DLD1 (cell line): Measurements from ENCODE around the gene RYR2.
"Not testable (repeated sequence)": the region's sequence is repeated elsewhere in the genome, so short reads cannot be mapped to it uniquely, and the experiment has no call there.

Experiments used
- in situ Hi-C: cut with HindIII; loops from 2 replicates; pipeline ENCODE4 v1.10.0; 2017; ENCODE audit warnings: low sequenced_read_pairs

Gene RYR2

GRCh38 chr1:237071641-237072420, 29.8 kb downstream of the RYR2 start:
- in situ Hi-C loops: no loop called here

- in situ Hi-C loops: no loop called here
Measured at GRCh38 chr1:237074371-237075117, 32.6 kb downstream of the RYR2 start.

DNA sequence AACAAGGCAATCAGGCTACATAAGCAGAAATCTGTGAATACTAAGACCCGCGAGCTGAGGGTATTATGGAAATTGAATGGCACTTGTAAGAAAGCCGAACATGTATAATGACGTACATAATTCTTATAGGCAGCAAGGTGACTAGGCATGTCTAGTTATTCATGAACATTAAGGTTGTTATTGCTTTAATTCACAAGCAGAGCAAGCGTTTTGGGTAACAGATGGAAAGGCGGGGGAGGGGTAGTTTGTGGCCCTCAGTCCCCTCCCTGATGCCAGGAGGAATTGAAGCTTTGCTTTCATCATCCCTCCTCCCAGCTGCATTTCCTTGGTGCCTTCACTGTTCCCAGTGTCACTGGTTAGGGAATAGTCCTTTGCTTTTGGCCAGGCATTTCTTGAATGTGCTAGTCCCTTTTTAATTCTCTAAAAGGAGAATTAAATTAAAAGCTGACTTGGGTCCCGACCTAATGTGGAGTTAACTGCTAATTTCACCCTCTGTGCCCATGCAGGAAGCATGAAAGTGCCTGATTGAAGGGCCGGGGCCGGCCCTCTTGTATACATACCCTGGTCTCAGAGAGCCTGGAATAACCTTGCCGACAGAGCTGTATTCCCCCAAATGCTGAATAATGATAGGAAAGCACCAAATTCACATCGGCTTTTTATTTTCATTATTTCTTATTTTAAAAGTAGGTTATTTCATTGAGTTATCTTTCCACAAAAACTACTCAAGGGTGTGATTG, 42.5 kb downstream of the RYR2 start:
- in situ Hi-C loops: no loop called here

DNA sequence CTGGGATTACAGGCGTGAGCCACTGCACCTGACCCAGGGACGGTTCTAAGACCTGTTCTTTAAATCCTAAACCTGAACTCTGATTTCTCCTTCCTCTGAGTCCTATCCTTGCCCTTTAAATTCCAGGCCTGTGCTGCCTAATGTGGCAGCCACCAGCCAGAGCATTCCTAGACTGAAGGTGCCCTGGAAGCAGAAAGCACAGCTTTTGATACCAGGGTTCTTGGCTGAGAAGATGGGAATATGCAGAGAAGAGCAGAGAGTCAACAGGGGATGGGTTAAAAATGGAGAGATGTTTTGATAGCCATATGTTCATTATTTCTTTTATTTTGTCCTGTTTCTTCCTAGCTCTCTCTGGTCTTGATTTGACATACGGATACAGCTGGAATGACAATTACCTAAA, 49.7 kb downstream of the RYR2 start:
- in situ Hi-C loops: no loop called here

DNA sequence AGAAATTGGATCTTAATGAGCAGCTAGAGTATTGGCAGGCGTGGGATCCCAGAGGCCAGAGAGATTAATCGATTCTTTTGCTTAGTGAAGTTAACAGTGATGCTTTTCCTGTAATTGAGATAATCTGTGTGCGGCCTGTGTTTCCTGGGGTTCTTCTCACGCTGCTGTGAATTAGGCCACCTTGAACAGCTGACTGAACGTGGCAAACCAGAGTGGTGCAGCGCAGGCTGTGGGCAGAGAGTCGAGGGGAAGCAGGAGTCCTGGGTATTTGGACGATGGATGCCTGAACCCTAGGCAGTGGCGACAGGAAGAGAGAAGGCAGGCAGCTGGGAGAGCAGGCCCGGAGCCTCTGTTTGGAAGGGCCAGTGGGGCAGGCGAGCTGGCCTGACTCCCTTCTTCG, 51.7 kb downstream of the RYR2 start:
- in situ Hi-C loops: no loop called here

- in situ Hi-C loops: no loop called here
Measured at GRCh38 chr1:237098541-237098940, 56.6 kb downstream of the RYR2 start.

- in situ Hi-C loops: no loop called here
Measured at GRCh38 chr1:237103021-237103420, 61.0 kb downstream of the RYR2 start.

- in situ Hi-C loops: no loop called here
Measured at GRCh38 chr1:237104096-237104495, 62.1 kb downstream of the RYR2 start.

DNA sequence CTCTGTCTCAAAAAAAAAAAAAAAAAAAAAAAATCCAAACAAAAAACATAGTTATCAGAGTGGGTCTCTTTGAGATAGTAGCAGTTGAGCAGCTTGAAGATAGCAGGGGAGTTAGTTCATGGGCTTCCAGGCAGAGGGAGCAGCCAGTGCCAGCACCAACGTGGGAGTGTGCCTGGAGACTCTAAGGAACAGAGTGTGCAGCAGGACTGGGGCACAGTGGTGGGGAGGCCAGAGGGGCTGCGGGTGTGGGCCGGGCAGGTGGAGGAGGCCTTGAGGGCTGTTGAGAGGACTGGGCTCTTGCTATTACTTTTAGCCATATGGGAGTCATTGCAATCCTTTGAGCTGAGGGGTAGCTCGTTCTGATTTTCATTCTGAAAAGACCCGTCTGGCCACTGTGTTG, 63.8 kb downstream of the RYR2 start:
- in situ Hi-C loops: no loop called here

- in situ Hi-C loops: no loop called here
Measured at GRCh38 chr1:237108297-237109040, 66.5 kb downstream of the RYR2 start.

GRCh38 chr1:237111807-237112206, 69.8 kb downstream of the RYR2 start:
- in situ Hi-C loops: no loop called here

- in situ Hi-C loops: no loop called here
Measured at GRCh38 chr1:237112663-237113062, 70.7 kb downstream of the RYR2 start.

GRCh38 chr1:237115035-237115434, 73.1 kb downstream of the RYR2 start:
- in situ Hi-C loops: no loop called here

GRCh38 chr1:237119091-237119490, 77.1 kb downstream of the RYR2 start:
- in situ Hi-C loops: no loop called here

DNA sequence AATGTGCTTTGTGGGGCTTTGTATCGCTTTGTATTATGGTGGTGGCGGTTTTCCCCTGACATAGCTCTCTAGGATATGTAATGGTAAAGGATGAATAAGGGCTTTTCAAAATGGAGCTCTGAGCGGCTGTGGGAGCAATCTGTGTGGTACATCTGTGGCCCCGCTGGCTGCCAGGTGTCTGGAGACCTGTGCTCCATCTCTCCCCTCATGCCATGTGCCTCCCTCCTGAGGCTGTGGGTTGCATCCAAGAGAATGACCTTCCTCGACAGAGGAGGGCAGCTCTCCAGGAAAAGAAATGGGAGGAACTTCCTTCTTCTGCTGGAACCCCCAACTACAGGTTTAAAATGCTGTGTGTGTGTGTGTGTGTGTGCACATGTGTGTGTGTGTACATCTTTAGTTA, 78.7 kb downstream of the RYR2 start:
- in situ Hi-C loops: no loop called here

DNA sequence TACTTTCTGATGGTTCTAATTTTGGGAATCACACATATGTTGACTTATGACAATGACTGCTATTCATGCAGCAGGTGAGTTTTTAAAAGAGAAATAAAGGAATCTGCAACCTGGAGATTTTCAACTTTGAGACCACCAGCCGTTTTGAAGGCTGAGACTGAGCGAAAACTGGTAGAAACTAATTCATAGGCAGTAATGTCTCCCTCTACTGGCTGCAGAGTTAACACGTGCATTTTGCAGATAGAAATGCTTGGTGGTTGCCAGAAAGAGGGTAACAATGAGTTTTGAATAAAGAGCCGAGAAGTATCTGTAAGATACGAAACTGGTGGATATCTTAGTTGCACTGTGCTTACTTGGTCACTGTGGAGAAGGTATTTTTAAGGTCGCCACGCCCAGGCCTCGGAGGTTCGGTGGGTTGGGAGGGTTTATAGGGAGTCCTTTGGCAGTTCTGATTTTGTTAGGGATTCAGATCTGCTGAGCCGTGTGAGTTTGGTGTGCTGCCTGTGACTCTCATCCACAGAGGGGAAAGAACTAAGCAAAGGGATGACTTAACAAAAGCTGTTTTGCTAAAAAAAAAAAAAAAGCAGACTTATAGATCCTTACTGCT, 83.0 kb downstream of the RYR2 start:
- in situ Hi-C loops: no loop called here

DNA sequence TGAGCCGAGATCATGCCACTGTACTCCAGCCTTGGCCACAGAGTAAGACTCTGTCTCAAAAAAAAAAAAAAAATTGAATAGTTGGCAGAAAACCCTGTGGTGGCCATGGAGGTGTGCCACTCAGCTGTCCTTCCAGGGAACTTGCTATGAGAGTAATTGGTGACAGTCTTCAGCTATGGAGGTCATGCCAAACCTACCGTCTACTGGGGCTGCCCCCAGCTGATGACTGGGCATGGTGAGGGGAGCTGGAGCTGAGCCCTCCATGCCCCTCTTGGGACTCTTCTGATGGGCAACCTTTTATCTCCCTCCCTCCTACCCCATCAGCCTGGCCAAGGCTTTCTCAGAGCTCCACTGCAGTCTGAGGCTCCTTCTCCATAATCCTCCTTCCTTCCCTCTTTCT, 84.2 kb downstream of the RYR2 start:
- in situ Hi-C loops: no loop called here

GRCh38 chr1:237127301-237127700, 85.3 kb downstream of the RYR2 start:
- in situ Hi-C loops: not testable (repeated sequence)

DNA sequence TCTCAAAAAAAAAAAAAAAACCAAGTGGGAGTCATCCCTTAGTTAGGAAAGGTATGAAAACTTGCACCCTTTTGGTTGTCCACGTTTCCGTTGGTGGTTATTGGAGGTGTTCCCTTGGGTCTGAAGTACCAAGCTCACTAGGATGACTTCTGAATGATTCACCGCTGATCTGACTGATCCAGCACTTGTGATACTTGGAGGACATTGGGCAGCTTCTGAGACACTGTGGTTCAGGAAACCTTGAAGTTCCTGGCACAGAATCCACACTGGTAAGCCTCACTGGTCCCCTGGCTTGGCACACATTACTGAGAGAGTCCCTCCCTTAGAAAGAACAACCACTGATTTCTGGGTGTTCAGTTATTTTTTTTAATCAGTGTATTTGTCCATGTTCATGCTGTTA, 91.9 kb downstream of the RYR2 start:
- in situ Hi-C loops: no loop called here

DNA sequence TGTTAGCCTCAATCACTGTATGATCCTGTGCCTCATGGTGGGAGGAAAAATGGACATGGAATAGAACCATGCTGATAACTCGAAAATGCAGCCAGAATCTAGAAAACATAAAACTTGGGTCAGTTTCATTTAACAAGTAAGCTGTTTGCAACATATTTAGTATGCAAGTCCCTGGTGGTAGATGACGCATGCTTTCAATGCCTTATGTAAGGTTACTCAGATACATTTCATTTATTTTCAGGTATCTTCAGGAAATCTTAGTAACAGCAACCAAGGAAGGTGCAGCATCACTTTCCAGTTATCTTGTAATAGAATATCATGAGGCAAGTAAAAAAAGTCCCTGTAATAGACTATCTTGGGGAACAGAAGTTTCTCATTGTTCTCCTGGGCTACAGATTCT, 92.9 kb downstream of the RYR2 start:
- in situ Hi-C loops: no loop called here

DNA sequence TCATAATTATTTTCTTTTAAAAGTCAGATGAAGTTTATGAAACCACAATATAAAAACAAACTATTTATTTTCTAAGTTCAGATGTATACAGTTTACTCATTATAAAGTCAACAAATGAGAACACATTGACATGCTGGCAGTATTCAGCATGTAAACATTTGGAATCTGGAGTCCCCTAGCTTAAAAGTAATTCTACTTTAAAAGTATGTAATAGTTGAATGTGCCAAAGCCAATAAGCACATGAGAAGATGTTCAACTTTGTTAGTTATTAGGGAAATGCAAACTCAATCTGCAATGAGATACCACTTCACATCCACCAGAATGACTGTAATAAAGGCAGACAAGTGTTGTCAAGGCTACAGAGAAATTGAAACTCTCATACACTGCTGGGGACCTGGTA, 96.6 kb downstream of the RYR2 start:
- in situ Hi-C loops: no loop called here
